ENCODE results near the gene CD300LF. TPM values are rescaled to one million over a fixed set of nuclear protein-coding genes. Genes with fewer than 3 reads are reported as not detected.
A peak's percentile ranks its signal among the peaks of the same experiment; 100 is the strongest.

CD300LF gene
- total and polyA plus RNA-seq, 2 donors (not counting 1 experiment from before 2014, with no cell fraction given), result 0.52 to 1.1 TPM

- TF ChIP-seq, protein P1, sequence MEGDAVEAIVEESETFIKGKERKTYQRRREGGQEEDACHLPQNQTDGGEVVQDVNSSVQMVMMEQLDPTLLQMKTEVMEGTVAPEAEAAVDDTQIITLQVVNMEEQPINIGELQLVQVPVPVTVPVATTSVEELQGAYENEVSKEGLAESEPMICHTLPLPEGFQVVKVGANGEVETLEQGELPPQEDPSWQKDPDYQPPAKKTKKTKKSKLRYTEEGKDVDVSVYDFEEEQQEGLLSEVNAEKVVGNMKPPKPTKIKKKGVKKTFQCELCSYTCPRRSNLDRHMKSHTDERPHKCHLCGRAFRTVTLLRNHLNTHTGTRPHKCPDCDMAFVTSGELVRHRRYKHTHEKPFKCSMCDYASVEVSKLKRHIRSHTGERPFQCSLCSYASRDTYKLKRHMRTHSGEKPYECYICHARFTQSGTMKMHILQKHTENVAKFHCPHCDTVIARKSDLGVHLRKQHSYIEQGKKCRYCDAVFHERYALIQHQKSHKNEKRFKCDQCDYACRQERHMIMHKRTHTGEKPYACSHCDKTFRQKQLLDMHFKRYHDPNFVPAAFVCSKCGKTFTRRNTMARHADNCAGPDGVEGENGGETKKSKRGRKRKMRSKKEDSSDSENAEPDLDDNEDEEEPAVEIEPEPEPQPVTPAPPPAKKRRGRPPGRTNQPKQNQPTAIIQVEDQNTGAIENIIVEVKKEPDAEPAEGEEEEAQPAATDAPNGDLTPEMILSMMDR (IDR thresholded peaks at IDR 0.05), result no peak
- TF ChIP-seq EZH2 (IDR thresholded peaks at IDR 0.05; ENCODE audit: borderline replicate concordance, insufficient read depth, low read depth, low read length, poor library complexity, severe bottlenecking), result no peak
- no peak overlapping the region for H3K9ac ChIP-seq (ENCODE audit: low read length)
- H3K27ac ChIP-seq (ENCODE audit: low read length in 2 of 2), result no peak overlapping the region
- ATAC-seq (ENCODE audit: low read depth) (no peak), DNase-seq (no peak)
- no peaks in the 10 kb centered on the region for H3K9me3 ChIP-seq (ENCODE audit: control extremely low read depth in 1 of 3, control insufficient read depth in 2 of 3, insufficient read depth in 1 of 3, low read length in 2 of 3)
- WGBS (ENCODE audit: insufficient coverage), result 62% methylated on average over 24 of the region's 26 CpGs
- peaks cover 93% of the 10 kb centered on the region for H4K20me1 ChIP-seq (ENCODE audit: control insufficient read depth, insufficient read depth, low read length, poor library complexity, severe bottlenecking)
- Mint-ChIP-seq H3K4me3 (peak overlapping the region; percentile 56), H3K4me1 (peaks cover 54% of the 10 kb centered on the region), H3K27me3 (no peaks in the 10 kb centered on the region), H3K9me3 (ENCODE audit: insufficient read depth) (no peaks in the 10 kb centered on the region), H3K27ac (peak overlapping the region; percentile 29)
- peak overlapping the region; percentile 58 for H3K4me2 ChIP-seq (replicated peaks; ENCODE audit: low read depth, low read length, poor library complexity, severe bottlenecking)
- H3K4me3 ChIP-seq (ENCODE audit: control extremely low read depth in 1 of 5, extremely low read depth in 1 of 5, insufficient read depth in 1 of 5, low read depth in 2 of 5, low read length in 4 of 5), result no peak overlapping the region
- POLR2A ChIA-PET, result interaction anchor here (1.2 to 3.2 kb wide), 3 partner anchors 8 to 18 kb away, joined by 3 to 13 read pairs (median 6); partner anchors contain the start of gene NAT9
- H3K27me3 ChIP-seq (replicated peaks in 1 of 4; ENCODE audit: control extremely low read depth in 1 of 4, control insufficient read depth in 3 of 4, insufficient read depth in 4 of 4, low read length in 3 of 4), result no peaks in the 10 kb centered on the region
- CTCF ChIA-PET, result interaction anchor here (0.5 to 7.3 kb wide), 12 partner anchors 8 to 106 kb away, joined by 3 to 40 read pairs (median 8); partner anchors contain the start of genes NAT9 and RAB37
- H3K36me3 ChIP-seq (replicated peaks in 1 of 2; ENCODE audit: control extremely low read depth in 1 of 2, control insufficient read depth in 1 of 2, extremely low read depth in 1 of 2, insufficient read depth in 2 of 2, low read length in 1 of 2), result peaks cover 0 to 9% of the 10 kb centered on the region in 2 experiments
- H3K4me1 ChIP-seq (ENCODE audit: control insufficient read depth in 2 of 2, insufficient read depth in 2 of 2, low read length in 2 of 2), result peaks cover 44 to 57% of the 10 kb centered on the region in 2 donors
- H2AFZ ChIP-seq (ENCODE audit: insufficient read depth, low read depth, low read length, poor library complexity, severe bottlenecking), result no peak overlapping the region
- peaks cover 86% of the 10 kb centered on the region for H3K79me2 ChIP-seq (ENCODE audit: control insufficient read depth, insufficient read depth, low read length)
- intact Hi-C loops (cut with micrococcal nuclease), result loop anchor here (1.0 kb wide), 1 partner anchor 101 kb away; no protein-coding TSS in a partner anchor
These were observed 45.5 kb upstream of the CD300LF start for GRCh38 chr17:74757931-74758847.

All from B cell (primary cell).